Right lobe of liver (tissue), 6 donors: ENCODE measurements around the gene FRMD4A. TPM values are rescaled to one million over a fixed set of nuclear protein-coding genes. Genes with fewer than 3 reads are reported as not detected.

ENCODE experiments used
- ATAC-seq, 4 donors: fragments of 200-7000 bp; cut with Tn5 transposase; one replicate each; pipeline ENCODE4 v1.9.1; 2020; ENCODE audit warnings: mild to moderate bottlenecking in 4 of 4, moderate library complexity in 4 of 4
- DNase-seq, 3 donors: peaks; one replicate each; pipeline ENCODE4 v3.0.0-alpha.2; 2020
- H3K27ac ChIP-seq, 3 donors: fragments of 200-600 bp; one replicate each; pipeline ENCODE4 v1.8.0; 2022
- H3K27me3 ChIP-seq, 2 donors: fragments of 200-600 bp; one replicate each; pipeline ENCODE4 v1.8.0; 2022
- H3K36me3 ChIP-seq, 4 donors: fragments of 200-600 bp; sonication (generic) in 1 of 4; one replicate each; pipeline versions ENCODE4 v1.5.1 to v1.8.0; 2017 to 2022; ENCODE audit warnings: control low read depth in 1 of 4
- H3K4me1 ChIP-seq, 4 donors: fragments of 200-600 bp; sonication (generic) in 1 of 4; one replicate each; pipeline versions ENCODE4 v1.5.1 to v1.8.0; 2017 to 2022; ENCODE audit warnings: control low read depth in 1 of 4
- H3K4me3 ChIP-seq, 3 donors: fragments of 200-600 bp; one replicate each; pipeline ENCODE4 v1.8.0; 2022
- H3K9me3 ChIP-seq, 4 donors: fragments of 200-600 bp; sonication (generic) in 1 of 4; one replicate each; pipeline versions ENCODE4 v1.5.1 to v1.8.0; 2017 to 2022; ENCODE audit warnings: control low read depth in 1 of 4
- POLR2A ChIP-seq: fragments of 450-650 bp; IDR thresholded peaks from one replicate; pipeline ENCODE4 v1.6.1; 2017; ENCODE audit warnings: antibody characterized with exemption, mild to moderate bottlenecking
- WGBS: methylation state at CpG from one replicate; pipeline ENCODE4 v1.1.6; 2018; ENCODE audit warnings: low coverage, low lambda C conversion rate; ENCODE audit not compliant: insufficient coverage; ENCODE audit errors: missing lambda C conversion rate; 5-methylcytosine and 5-hydroxymethylcytosine counted together
- intact Hi-C, 2 donors: fragments of 100-400 bp; cut with DNase I; formaldehyde crosslinking; loops; one replicate each; pipeline versions ENCODE4 v1.11.2 to v1.14.1; 2022
- total RNA-seq, 6 experiments: library from RNA; depleted of rRNA in 2 of 6; stranded (reverse); fragments of >200 nt in 2 of 6; fragmentation: NEBNext Ultra II Directional in 3 of 6; extraction: Animal tissue kit (Norgen Biotek cat#: 25700) in 3 of 6; gene quantifications; one replicate each; pipeline versions ENCODE4 v1.1.0 to v1.2.4, GENCODE V29; 2016 to 2023
- TF ChIP-seq, protein P1 (sequence below), 4 donors: fragments of 200-600 bp in 3 of 4; fragments of 450-650 bp in 1 of 4; IDR thresholded peaks; one replicate each; pipeline versions ENCODE4 v1.5.1 to v1.8.0; 2016 to 2022; ENCODE audit warnings: antibody characterized with exemption in 4 of 4, mild to moderate bottlenecking in 2 of 4
- donor health status: DM: no; HTN: yes; CAD: no.
- donor health status: DM: no; HTN: no; CAD: no.
- donor health status: DM: no; HTN: no; CAD: no.
- donor health status: DM: no; HTN: yes; CAD: no.
- donor health status: DM: no; HTN: yes; CAD: no.

FRMD4A gene
- total RNA-seq, 6 experiments from 2014 or later = 8.4 to 22.8 (median 13.3) TPM

DNA sequence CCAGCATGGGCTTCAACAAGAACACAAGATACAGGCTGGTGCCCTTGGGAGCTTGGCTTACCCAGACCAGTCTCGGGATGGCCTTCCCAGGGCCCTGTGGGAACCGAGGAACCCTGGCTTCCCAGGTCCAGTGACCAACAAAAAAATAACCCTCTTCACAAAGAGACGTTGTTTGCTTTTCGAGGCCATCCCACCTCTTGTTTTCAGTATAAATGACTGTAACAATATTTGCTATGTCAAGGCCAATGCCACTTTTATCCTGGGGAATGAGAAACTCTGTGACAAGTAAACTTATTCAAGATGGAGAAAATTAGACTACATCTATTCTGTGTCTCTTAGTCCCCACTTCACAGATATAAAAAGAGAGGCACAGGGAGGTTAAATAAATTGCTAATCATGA, 605.1 kb downstream of the FRMD4A start:
- intact Hi-C loops = no loop called here
- TF ChIP-seq, protein P1, sequence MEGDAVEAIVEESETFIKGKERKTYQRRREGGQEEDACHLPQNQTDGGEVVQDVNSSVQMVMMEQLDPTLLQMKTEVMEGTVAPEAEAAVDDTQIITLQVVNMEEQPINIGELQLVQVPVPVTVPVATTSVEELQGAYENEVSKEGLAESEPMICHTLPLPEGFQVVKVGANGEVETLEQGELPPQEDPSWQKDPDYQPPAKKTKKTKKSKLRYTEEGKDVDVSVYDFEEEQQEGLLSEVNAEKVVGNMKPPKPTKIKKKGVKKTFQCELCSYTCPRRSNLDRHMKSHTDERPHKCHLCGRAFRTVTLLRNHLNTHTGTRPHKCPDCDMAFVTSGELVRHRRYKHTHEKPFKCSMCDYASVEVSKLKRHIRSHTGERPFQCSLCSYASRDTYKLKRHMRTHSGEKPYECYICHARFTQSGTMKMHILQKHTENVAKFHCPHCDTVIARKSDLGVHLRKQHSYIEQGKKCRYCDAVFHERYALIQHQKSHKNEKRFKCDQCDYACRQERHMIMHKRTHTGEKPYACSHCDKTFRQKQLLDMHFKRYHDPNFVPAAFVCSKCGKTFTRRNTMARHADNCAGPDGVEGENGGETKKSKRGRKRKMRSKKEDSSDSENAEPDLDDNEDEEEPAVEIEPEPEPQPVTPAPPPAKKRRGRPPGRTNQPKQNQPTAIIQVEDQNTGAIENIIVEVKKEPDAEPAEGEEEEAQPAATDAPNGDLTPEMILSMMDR (IDR thresholded peaks at IDR 0.05) = no peak
- TF ChIP-seq POLR2A = no peak
- Histone ChIP-seq H3K4me3 (no peak overlapping the region), H3K9me3 (no peaks in the 10 kb centered on the region), H3K36me3 (no peaks in the 10 kb centered on the region), H3K27ac (no peak overlapping the region), H3K4me1 (no peaks in the 10 kb centered on the region), H3K27me3 (no peaks in the 10 kb centered on the region)
- DNase-seq (no peak), ATAC-seq (no peak)
- 64% methylated on average over 4 of the region's 4 CpGs for WGBS

DNA sequence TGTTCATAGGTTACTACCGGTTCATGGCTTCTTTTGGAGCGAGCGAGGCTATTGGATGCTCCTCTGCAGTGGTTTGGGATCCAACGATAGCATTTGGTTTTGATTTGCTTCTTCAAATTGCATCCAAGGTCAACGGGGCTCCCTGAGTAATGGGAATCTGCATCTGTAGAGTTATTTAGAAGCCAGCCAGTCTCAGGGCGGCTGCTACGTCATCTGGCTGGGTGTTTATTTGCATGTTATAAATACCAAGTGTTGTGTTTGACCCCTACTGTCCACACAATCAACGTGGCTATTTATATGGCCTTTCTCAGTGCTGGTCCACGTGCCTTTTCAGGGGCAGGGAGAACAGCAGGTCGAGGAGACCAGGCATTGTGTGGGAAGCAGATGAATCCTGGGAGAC, 606.2 kb downstream of the FRMD4A start:
- Histone ChIP-seq H3K9me3 (no peaks in the 10 kb centered on the region), H3K4me3 (no peak overlapping the region), H3K27ac (no peak overlapping the region), H3K27me3 (no peaks in the 10 kb centered on the region), H3K36me3 (no peaks in the 10 kb centered on the region), H3K4me1 (no peaks in the 10 kb centered on the region)
- no peak for DNase-seq
- intact Hi-C loops = no loop called here
- WGBS = 63% methylated on average over 7 of the region's 10 CpGs
- peak in 2 of 4 donors; percentile 10 to 21 for ATAC-seq
- TF ChIP-seq, protein P1 (IDR thresholded peaks at IDR 0.05) = no peak
- TF ChIP-seq POLR2A = no peak

DNA sequence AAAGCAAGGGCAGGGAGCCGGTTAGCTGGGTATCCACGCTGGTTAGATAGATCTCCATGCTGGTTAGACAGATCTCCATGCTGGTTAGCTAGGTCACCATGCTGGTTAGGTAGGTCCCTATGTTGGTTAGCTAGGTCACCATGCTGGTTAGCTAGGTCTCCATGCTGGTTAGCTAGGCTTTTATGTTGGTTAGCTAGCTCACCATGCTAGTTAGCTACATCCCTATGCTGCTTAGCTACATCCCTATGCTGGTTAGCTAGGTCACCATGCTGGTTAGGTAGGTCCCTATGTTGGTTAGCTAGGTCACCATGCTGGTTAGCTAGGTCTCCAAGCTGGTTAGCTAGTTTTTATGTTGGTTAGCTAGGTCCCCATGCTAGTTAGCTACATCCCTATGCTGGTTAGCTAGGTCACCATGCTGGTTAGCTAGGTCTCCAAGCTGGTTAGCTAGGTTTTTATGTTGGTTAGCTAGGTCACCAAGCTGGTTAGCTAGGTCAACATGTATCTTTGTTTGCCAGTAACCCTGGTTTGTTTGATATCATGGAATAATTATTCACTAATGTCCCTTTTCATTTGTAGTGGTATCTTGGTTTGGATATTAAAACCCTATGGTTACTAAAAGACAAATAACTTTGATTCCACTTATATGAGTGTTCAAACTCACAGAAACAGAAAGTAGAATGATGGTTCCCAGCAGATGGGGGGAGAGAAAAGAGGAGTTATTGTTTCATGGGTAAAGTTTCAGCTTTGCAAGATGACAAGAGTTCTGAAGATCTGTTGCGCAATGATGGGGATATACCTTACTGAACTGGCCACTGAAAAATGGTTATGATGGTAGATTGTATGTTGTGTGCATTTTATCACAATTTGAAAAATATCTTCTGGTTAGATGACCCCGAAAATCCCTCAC, 607.7 kb downstream of the FRMD4A start:
- no peak for TF ChIP-seq POLR2A
- TF ChIP-seq, protein P1 (IDR thresholded peaks at IDR 0.05) = no peak
- no peaks in the 10 kb centered on the region for H3K27me3 ChIP-seq
- 89% methylated on average over 3 of the region's 4 CpGs for WGBS
- intact Hi-C loops = no loop called here
- ATAC-seq (no peak), DNase-seq (no peak)
- no peaks in the 10 kb centered on the region for H3K36me3 ChIP-seq
- H3K4me1 ChIP-seq = peaks cover 0 to 7% (median 3%) of the 10 kb centered on the region in 4 donors
- no peak overlapping the region for H3K27ac ChIP-seq
- no peaks in the 10 kb centered on the region for H3K9me3 ChIP-seq
- H3K4me3 ChIP-seq = no peak overlapping the region

DNA sequence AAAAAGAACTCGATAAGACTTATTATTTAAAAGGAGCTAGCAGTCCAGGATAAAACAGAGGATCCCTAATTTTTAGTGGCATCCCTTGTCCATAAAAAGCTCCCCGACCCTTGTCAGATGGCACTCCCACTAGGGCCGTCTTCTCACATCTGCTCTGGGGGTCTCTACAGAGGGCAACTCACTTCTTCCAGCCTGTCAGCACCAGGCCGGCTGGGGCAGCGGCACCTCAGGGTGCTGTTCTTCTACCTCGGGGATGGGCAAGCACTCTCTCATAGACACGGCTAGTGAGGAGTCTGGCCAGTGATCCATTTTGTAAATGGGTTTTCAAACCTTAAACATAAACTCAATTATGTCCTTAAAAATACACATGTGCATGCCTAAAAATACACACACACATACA, 609.2 kb downstream of the FRMD4A start:
- peaks cover 0 to 7% (median 3%) of the 10 kb centered on the region in 4 donors for H3K4me1 ChIP-seq
- ATAC-seq = no peak
- H3K27ac ChIP-seq = no peak overlapping the region
- TF ChIP-seq POLR2A = no peak
- TF ChIP-seq, protein P1 (IDR thresholded peaks at IDR 0.05) = no peak
- DNase-seq = no peak
- H3K9me3 ChIP-seq = no peaks in the 10 kb centered on the region
- intact Hi-C loops = no loop called here
- WGBS = 94% methylated on average over 6 of the region's 7 CpGs
- no peaks in the 10 kb centered on the region for H3K36me3 ChIP-seq
- no peaks in the 10 kb centered on the region for H3K27me3 ChIP-seq
- H3K4me3 ChIP-seq = no peak overlapping the region
